Parathyroid adenoma (tissue), 2 donors: Measurements from ENCODE around the gene RTN4.

Experiments used
- H2AFZ ChIP-seq: fragments of 300-600 bp; sonication (generic); one replicate; pipeline ENCODE4 v1.7.0; 2017; ENCODE audit warnings: antibody characterized with exemption, mild to moderate bottlenecking
- H3K27ac ChIP-seq: fragments of 300-600 bp; sonication (generic); one replicate; pipeline ENCODE4 v1.7.0; 2017
- H3K27me3 ChIP-seq: fragments of 300-600 bp; sonication (generic); one replicate; pipeline ENCODE4 v1.7.0; 2017; ENCODE audit warnings: low read length; ENCODE audit not compliant: control insufficient read depth, insufficient read depth
- H3K36me3 ChIP-seq: fragments of 300-600 bp; sonication (generic); one replicate; pipeline ENCODE4 v1.7.0; 2017; ENCODE audit warnings: low read length; ENCODE audit not compliant: control insufficient read depth, insufficient read depth
- H3K4me1 ChIP-seq: fragments of 300-600 bp; sonication (generic); one replicate; pipeline ENCODE4 v1.7.0; 2017; ENCODE audit warnings: control low read depth
- H3K4me2 ChIP-seq: fragments of 300-600 bp; sonication (generic); one replicate; pipeline ENCODE4 v1.7.0; 2017; ENCODE audit warnings: low read length
- H3K4me3 ChIP-seq: fragments of 300-600 bp; sonication (generic); one replicate; pipeline ENCODE4 v1.7.0; 2017; ENCODE audit warnings: low read depth, low read length
- H3K79me2 ChIP-seq: fragments of 300-600 bp; sonication (generic); one replicate; pipeline ENCODE4 v1.7.0; 2017; ENCODE audit warnings: control low read depth
- H3K9ac ChIP-seq: fragments of 300-600 bp; sonication (generic); one replicate; pipeline ENCODE4 v1.7.0; 2017; ENCODE audit warnings: mild to moderate bottlenecking
- H3K9me3 ChIP-seq: fragments of 300-600 bp; sonication (generic); one replicate; pipeline ENCODE4 v1.7.0; 2017; ENCODE audit warnings: low read length; ENCODE audit not compliant: control insufficient read depth
- CTCF ChIP-seq: fragments of 300-600 bp; sonication (generic); IDR thresholded peaks from one replicate; pipeline ENCODE4 v1.7.0; 2017; ENCODE audit warnings: antibody characterized with exemption, mild to moderate bottlenecking
- donor health status: primary hyperparathyroidism.

RTN4 gene

GRCh38 chr2:55009277-55010060 lies 40.8 kb downstream of the RTN4 start:
- peak overlapping the region; percentile 59 for H3K27ac ChIP-seq
- no peaks in the 10 kb centered on the region for H3K9me3 ChIP-seq
- H3K4me1 ChIP-seq, result peaks cover 10% of the 10 kb centered on the region
- peak overlapping the region; percentile 58 for H3K4me3 ChIP-seq
- H3K4me2 ChIP-seq, result peak overlapping the region; percentile 77
- TF ChIP-seq CTCF, result no peak
- H2AFZ ChIP-seq, result peak overlapping the region; percentile 45
- no peak overlapping the region for H3K9ac ChIP-seq
- H3K79me2 ChIP-seq, result peaks cover 23% of the 10 kb centered on the region
- H3K27me3 ChIP-seq, result no peaks in the 10 kb centered on the region
- no peaks in the 10 kb centered on the region for H3K36me3 ChIP-seq

- Histone ChIP-seq H3K4me1 (peaks cover 14% of the 10 kb centered on the region), H3K36me3 (no peaks in the 10 kb centered on the region), H3K79me2 (peaks cover 31% of the 10 kb centered on the region), H3K4me2 (no peak overlapping the region), H3K27ac (no peak overlapping the region), H3K9ac (no peak overlapping the region), H3K27me3 (no peaks in the 10 kb centered on the region), H3K4me3 (no peak overlapping the region), H2AFZ (no peak overlapping the region), H3K9me3 (no peaks in the 10 kb centered on the region)
- no peak for TF ChIP-seq CTCF
These were observed 43.9 kb downstream of the RTN4 start for GRCh38 chr2:55006306-55006705.

- Histone ChIP-seq H3K27ac (no peak overlapping the region), H3K4me1 (peaks cover 21% of the 10 kb centered on the region), H2AFZ (no peak overlapping the region), H3K4me3 (no peak overlapping the region), H3K79me2 (peaks cover 31% of the 10 kb centered on the region), H3K9ac (no peak overlapping the region), H3K36me3 (no peaks in the 10 kb centered on the region), H3K9me3 (no peaks in the 10 kb centered on the region), H3K4me2 (no peak overlapping the region), H3K27me3 (no peaks in the 10 kb centered on the region)
- TF ChIP-seq CTCF, result no peak
These were observed 46.3 kb downstream of the RTN4 start for GRCh38 chr2:55003706-55004639.

GRCh38 chr2:55001716-55002115 lies 48.5 kb downstream of the RTN4 start:
- Histone ChIP-seq H3K27ac (no peak overlapping the region), H3K27me3 (no peaks in the 10 kb centered on the region), H3K79me2 (peaks cover 24% of the 10 kb centered on the region), H3K9ac (no peak overlapping the region), H3K4me2 (no peak overlapping the region), H3K36me3 (no peaks in the 10 kb centered on the region), H3K9me3 (no peaks in the 10 kb centered on the region), H2AFZ (no peak overlapping the region), H3K4me1 (peaks cover 18% of the 10 kb centered on the region), H3K4me3 (no peak overlapping the region)
- TF ChIP-seq CTCF, result no peak
